Stimulated activated naive CD4-positive, alpha-beta T cell (primary cell): ENCODE results near the gene SLC25A11.
"Not testable (repeated sequence)": the region's sequence is repeated elsewhere in the genome, so short reads cannot be mapped to it uniquely, and the experiment has no call there.

ENCODE experiments used
- DNase-seq, 6 experiments: peaks; one replicate each; lab custom pipeline; 2025; lab: John Stamatoyannopoulos, UW

SLC25A11 gene

GRCh38 chr17:4945176-4945943 is 5.5 kb upstream of the SLC25A11 start:
- DNase-seq, result peak in 5 of 6 experiments; percentile 21 to 52 (median 37)

DNA sequence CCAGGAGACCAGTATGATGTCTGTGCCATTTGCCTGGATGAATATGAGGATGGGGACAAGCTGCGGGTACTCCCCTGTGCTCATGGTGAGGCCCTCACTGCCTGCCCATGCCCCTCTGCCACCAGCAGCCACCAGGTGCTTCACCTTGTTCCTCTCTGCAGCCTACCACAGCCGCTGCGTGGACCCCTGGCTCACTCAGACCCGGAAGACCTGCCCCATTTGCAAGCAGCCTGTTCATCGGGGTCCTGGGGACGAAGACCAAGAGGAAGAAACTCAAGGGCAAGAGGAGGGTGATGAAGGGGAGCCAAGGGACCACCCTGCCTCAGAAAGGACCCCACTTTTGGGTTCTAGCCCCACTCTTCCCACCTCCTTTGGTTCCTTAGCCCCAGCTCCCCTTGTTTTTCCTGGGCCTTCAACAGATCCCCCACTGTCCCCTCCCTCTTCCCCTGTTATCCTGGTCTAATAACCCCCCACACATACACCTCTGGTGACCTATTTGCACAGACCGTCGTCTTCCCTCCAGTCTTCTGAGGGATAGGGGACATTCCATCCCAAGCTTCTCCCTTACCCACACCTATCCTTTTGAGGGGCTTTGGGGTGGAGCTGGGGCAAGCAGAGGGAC is 4.8 kb upstream of the SLC25A11 start:
- DNase-seq, result peak in 2 of 6 experiments; percentile 12 to 18

DNA sequence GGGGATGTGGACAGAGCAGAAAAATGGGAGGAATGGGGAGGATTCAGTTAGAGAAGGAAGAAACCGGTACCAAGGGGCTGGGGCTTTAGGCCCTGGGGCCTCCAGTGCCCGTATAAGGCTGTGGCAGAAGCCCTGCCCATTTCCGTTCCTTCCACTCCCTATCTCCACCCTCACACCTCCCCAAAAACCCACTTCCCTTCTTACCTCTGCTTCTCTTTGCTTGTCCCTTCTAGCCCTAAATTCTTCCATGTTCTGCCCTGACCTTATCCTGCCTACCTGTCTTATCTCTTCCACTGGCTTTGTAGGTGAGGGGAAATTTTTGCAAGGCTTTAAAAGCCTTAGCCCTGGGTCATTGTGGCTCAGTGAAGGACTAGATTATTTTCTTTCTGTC is 4.3 kb upstream of the SLC25A11 start:
- DNase-seq, result peak in 4 of 6 experiments; percentile 49 to 67 (median 60)

- DNase-seq, result no peak
Measured at GRCh38 chr17:4942760-4943508, 3.1 kb upstream of the SLC25A11 start.

GRCh38 chr17:4941319-4941610 is 1.4 kb upstream of the SLC25A11 start:
- no peak for DNase-seq

GRCh38 chr17:4940555-4941318 is 891 bp upstream of the SLC25A11 start:
- DNase-seq, result peak in 4 of 6 experiments; percentile 12 to 61 (median 32)

GRCh38 chr17:4939546-4939795 is 375 bp downstream of the SLC25A11 start:
- no peak for DNase-seq

- no peak for DNase-seq
Measured at GRCh38 chr17:4938688-4939545, 929 bp downstream of the SLC25A11 start.

DNA sequence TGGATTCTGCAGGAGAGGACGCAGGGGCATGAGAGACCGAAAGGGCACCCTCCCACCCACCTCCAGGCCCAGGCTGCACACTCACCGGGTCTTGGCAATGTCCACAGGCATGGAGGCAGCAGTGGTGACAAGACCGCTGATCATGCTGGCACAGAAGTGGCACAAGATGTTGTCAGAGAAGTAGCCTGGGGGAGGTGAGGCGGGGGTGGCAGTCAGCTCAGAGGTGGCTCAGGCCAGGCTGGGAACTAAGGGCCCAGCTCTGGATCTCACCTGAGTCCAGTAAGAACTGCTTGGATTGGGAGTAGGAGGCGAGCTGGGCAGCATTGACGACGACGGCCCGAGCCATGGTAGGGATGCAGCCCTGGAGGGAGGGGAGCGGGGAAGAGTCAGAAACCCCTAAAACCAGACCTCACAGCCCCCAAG is 1.8 kb downstream of the SLC25A11 start:
- no peak for DNase-seq

DNA sequence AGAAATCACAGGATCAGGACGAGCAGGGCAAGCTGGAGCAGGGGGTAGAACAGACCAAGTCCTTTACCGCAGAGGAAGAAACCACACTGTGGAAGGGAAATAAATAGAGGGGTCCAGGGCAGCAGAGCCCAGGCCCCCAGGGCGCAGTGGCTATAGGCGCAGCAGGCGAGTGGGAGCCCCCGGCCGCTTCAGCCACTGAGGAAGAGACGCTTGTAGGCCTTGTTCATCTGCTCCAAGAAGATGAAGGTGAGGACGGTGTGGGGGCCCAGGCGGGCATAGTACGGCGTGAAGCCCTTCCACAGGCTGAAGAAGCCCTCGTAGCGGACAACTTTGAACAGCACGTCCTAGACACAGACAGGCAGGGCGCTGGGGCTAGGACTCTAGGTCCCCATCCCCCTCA is 2.3 kb downstream of the SLC25A11 start:
- no peak for DNase-seq

GRCh38 chr17:4936436-4936835 is 3.4 kb downstream of the SLC25A11 start:
- DNase-seq, result no peak

DNA sequence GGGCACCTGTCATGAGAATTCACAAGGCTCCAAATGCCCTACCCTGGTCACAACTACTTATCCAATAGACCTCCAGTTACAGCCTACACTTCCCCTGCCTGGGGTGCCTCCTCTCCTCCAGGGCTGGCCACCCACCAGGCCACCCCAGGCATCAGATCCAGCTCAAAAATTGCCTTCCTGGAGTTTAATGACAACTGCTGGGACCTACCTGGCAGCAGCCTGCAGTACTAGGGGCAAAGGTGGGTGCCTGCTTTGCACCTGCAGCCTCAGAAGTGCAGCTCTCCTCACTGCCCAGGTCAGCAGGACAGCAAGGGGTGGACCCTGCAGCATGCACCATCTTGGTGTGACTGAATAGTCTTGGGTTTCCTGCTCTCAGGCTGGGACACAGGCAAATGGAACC is 4.2 kb downstream of the SLC25A11 start:
- DNase-seq, result no peak

- no peak for DNase-seq
Measured at GRCh38 chr17:4934173-4934979, 5.5 kb downstream of the SLC25A11 start.

GRCh38 chr17:4933646-4934045 is 6.2 kb downstream of the SLC25A11 start:
- no peak for DNase-seq

DNA sequence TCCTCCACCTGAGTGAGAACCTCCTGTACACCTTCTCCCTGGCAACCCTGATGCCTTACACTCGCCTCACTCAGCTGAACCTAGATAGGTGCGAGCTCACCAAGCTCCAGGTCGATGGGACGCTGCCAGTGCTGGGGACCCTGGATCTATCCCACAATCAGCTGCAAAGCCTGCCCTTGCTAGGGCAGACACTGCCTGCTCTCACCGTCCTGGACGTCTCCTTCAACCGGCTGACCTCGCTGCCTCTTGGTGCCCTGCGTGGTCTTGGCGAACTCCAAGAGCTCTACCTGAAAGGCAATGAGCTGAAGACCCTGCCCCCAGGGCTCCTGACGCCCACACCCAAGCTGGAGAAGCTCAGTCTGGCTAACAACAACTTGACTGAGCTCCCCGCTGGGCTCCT is 7.1 kb downstream of the SLC25A11 start:
- DNase-seq, result no peak

- DNase-seq, result no peak
Measured at GRCh38 chr17:4931963-4932362, 7.9 kb downstream of the SLC25A11 start, which contains the start of gene GP1BA. TSS of gene GP1BA (plus strand) at chr17:4932277. CDS start at chr17:4932605, 328 bp downstream.

DNA sequence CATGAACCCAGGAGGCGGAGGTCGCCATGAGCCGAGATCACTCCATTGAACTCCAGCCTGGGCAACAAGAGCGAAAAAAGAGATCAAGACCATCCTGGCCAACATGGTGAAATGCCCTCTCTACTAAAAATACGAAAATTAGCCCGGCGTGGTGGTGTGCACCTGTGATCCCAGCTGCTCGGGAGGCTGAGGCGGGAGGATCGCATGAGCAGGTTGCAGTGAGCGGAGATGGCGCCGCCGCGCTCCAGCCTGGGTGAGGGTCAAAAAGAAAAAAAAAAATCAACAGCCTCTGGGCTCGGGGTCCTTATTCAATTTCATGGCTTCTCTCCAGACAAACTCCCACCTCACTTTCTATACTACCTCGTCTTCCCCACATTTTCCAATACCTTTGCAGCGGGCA is 11.0 kb downstream of the SLC25A11 start:
- no peak for DNase-seq

DNA sequence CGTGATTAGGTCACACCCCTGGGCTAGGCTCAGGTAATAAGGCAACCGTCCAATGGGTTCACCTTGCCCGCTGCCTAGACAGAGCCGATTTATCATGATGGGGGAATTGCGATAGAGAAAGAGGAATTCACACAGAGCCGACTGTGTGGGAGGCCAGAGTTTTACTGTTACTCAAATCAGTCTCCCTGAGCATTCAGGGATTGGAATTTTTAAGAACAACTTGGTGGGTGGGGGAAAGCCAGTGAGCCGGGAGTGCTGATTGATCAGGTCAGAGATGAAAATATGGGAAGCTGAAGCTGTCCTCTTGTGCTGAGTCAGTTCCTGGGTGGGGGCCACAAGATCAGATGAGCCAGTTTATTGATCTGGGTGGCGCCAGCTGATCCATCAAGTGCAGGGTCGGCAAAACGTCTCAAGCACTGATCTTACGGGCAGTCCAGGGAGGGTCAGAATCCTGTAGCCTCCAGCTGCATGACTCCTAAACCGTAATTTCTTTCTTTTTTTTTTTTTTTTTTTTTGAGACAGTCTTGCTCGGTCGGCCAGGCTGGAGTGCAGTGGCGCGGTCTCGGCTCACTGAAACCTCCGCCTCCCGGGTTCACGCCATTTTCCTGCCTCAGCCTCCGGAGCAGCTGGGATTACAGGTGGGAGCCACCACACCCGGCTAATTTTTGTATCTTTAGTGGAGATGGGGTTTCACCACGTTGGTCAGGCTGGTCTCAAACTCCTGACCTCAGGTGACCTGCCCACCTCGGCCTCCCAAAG is 13.1 kb downstream of the SLC25A11 start:
- DNase-seq, result not testable (repeated sequence)

- no peak for DNase-seq
Measured at GRCh38 chr17:4921320-4921719, 18.5 kb downstream of the SLC25A11 start.
